HepG2 (cell line): ENCODE data around the gene RPS17. TPM values are rescaled to one million over a fixed set of nuclear protein-coding genes. Genes with fewer than 3 reads are reported as not detected.

Experiments
- ATF7-NPFF ChIP-seq: sonication (generic); formaldehyde crosslinking; IDR thresholded peaks from 2 replicates; pipeline ENCODE4 v1.8.1; 2023; ENCODE audit warnings: mild to moderate bottlenecking, low read depth, missing genetic modification reagents, moderate library complexity
- CCDC6 ChIP-seq: sonication (generic); formaldehyde crosslinking; IDR thresholded peaks from 2 replicates; pipeline ENCODE4 v1.8.1; 2022; ENCODE audit warnings: mild to moderate bottlenecking, missing genetic modification reagents, moderate library complexity
- ELF1 ChIP-seq: sonication (generic); formaldehyde crosslinking; IDR thresholded peaks from 2 replicates; pipeline ENCODE4 v1.4.0; 2020; ENCODE audit warnings: missing genetic modification reagents
- GATAD2A ChIP-seq: IDR thresholded peaks from 2 replicates; pipeline ENCODE4 v1.6.1; 2016
- GTF3A ChIP-seq: sonication (generic); formaldehyde crosslinking; conservative IDR thresholded peaks from 2 replicates; pipeline ENCODE4 v1.4.0; 2020; ENCODE audit warnings: mild to moderate bottlenecking, missing genetic modification reagents
- MTF1 ChIP-seq: sonication (generic); formaldehyde crosslinking; IDR thresholded peaks from 2 replicates; pipeline ENCODE4 v1.5.0; 2020; ENCODE audit warnings: missing genetic modification reagents
- PHF8 ChIP-seq: sonication (generic); formaldehyde crosslinking; IDR thresholded peaks from 2 replicates; pipeline ENCODE4 v1.5.0; 2020; ENCODE audit warnings: missing genetic modification reagents
- PRDM15 ChIP-seq: sonication (generic); formaldehyde crosslinking; IDR thresholded peaks from 2 replicates; pipeline ENCODE4 v1.4.0; 2020; ENCODE audit warnings: missing genetic modification reagents
- REL ChIP-seq: sonication (generic); formaldehyde crosslinking; conservative IDR thresholded peaks from 2 replicates; pipeline ENCODE4 v1.8.0; 2022; ENCODE audit warnings: mild to moderate bottlenecking, missing genetic modification reagents, moderate library complexity
- RELA ChIP-seq: sonication (generic); formaldehyde crosslinking; IDR thresholded peaks from 2 replicates; pipeline ENCODE4 v1.4.0; 2020; ENCODE audit warnings: missing genetic modification reagents
- SAP130 ChIP-seq: IDR thresholded peaks from 2 replicates; pipeline ENCODE4 v1.6.1; 2016; ENCODE audit warnings: low read depth
- STAT5B ChIP-seq: sonication (generic); formaldehyde crosslinking; IDR thresholded peaks from 2 replicates; pipeline ENCODE4 v1.4.0; 2020; ENCODE audit warnings: missing genetic modification reagents
- TP53 ChIP-seq: sonication (generic); formaldehyde crosslinking; conservative IDR thresholded peaks from 2 replicates; pipeline ENCODE4 v1.4.0; 2020; ENCODE audit warnings: missing genetic modification reagents
- ZBTB39 ChIP-seq: sonication (generic); formaldehyde crosslinking; IDR thresholded peaks from 2 replicates; pipeline ENCODE4 v1.5.0; 2020; ENCODE audit warnings: missing genetic modification reagents
- ZNF282 ChIP-seq: fragments of 450-650 bp; IDR thresholded peaks from 2 replicates; pipeline ENCODE4 v1.6.1; 2018; ENCODE audit not compliant: partially characterized antibody
- ZNF432 ChIP-seq: sonication (generic); formaldehyde crosslinking; IDR thresholded peaks from 2 replicates; pipeline ENCODE4 v1.5.0; 2020; ENCODE audit warnings: missing genetic modification reagents, mild to moderate bottlenecking, borderline replicate concordance
- ZNF460 ChIP-seq: sonication (generic); formaldehyde crosslinking; IDR thresholded peaks from 2 replicates; pipeline ENCODE4 v1.5.1; 2020; ENCODE audit warnings: missing genetic modification reagents, mild to moderate bottlenecking, borderline replicate concordance
- ZNF564 ChIP-seq: sonication (generic); formaldehyde crosslinking; IDR thresholded peaks from 2 replicates; pipeline ENCODE4 v1.8.1; 2023; ENCODE audit warnings: mild to moderate bottlenecking, missing genetic modification reagents
- polyA plus RNA-seq, 8 experiments: library from polyadenylated mRNA; depleted of rRNA in 3 of 8; stranded (reverse) in 7 of 8; unstranded in 1 of 8; fragments of >200 nt; fragmentation: Illumina TruSeq in 4 of 8; extraction: Trizol in 4 of 8; gene quantifications; 2 replicates each; pipeline versions ENCODE4 v1.2.1 to v1.2.3, GENCODE V29; 2011 to 2016; ENCODE audit warnings: low read depth in 4 of 8, missing spikeins in 1 of 8, mixed read lengths in 1 of 8; ENCODE audit not compliant: insufficient read depth in 1 of 8
- total RNA-seq, 5 experiments: library from RNA; depleted of rRNA; stranded (reverse); fragments of >200 nt; fragmentation: Illumina TruSeq; extraction: Trizol; gene quantifications; 2 replicates each; pipeline ENCODE4 v1.2.3, GENCODE V29; 2016; ENCODE audit warnings: low read depth in 1 of 5
- TF ChIP-seq, protein P1 (sequence below): sonication (generic); formaldehyde crosslinking; IDR thresholded peaks from 2 replicates; pipeline ENCODE4 v1.5.0; 2020; ENCODE audit warnings: missing genetic modification reagents, mild to moderate bottlenecking, borderline replicate concordance
- TF ChIP-seq, protein P2 (sequence below): sonication (generic); formaldehyde crosslinking; conservative IDR thresholded peaks from 2 replicates; pipeline ENCODE4 v1.4.0; 2020; ENCODE audit warnings: missing genetic modification reagents

The RPS17 gene
- total and polyA plus RNA-seq, 2 of the 13 experiments (the other 11 are each of a cell fraction or from before 2014, with no cell fraction given) = 2,570 to 5,021 TPM

DNA sequence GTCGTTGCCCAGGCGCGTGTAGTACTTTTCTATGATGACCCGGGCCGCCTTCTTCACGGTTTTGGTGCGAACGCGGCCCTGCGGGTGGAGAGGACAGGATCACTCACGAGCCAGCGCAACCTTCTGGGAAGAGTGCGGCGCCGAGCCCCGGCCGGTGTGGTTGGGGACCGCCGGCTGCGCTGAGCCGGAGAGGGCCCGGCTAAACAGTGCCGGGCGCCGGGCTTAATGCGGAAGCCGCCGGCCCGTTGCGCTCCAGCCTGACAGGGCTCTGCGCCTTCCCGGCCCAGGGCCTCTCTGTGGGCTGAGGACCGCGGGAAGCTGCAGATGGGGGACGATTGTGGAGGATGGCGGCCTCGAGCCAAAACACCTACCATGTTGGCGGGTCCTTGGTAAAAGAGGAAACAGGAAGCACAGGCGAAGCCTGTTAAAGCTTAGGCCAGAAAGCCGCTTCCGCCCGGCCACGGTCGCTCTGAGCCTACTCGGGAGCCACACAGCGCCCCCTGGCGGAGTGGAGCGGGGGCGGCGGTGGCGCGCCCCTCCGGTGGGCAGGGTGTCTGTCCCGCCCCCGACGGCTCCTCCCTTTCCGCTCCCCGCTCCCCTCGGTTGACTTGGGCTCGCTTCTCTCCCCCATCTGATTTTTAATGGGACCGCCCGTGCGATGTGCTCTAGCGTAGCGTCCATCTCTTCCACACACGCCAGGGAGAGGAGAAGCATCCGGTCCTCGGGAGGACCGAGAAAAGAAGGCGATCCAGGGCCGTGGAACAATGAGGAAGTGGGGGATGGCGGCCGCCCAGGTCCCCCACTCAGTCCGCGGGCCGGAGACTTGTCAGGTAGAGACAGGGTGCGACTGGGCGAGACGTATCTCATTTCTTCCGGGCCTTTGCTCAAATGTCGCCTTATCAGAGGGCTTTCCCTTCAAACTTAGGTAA lies at the start of gene RPS17 (continued):
- TF ChIP-seq MTF1 (CRISPR knock-in tag) (no peak; the same call in 1 of the 2 replicates), PRDM15 (CRISPR knock-in tag) (peak; percentile 56), ZNF564 (no peak; the same call in none of the 2 replicates), RELA (CRISPR knock-in tag) (no peak; the same call in 1 of the 2 replicates), GATAD2A (CRISPR knock-in tag) (peak; percentile 83), ELF1 (CRISPR knock-in tag) (peak; percentile 95), CCDC6 (peak; percentile 65), GTF3A (no peak), REL (CRISPR knock-in tag) (peak; percentile 88; the same call in 1 of the 2 replicates), STAT5B (CRISPR knock-in tag) (peak; percentile 68; the same call in 1 of the 2 replicates), SAP130 (CRISPR knock-in tag) (peak; percentile 92), ATF7-NPFF (CRISPR knock-in tag) (no peak), ZNF282 (no peak), ZBTB39 (CRISPR knock-in tag) (no peak; the same call in 1 of the 2 replicates), TP53 (CRISPR knock-in tag) (peak; percentile 88; the same call in 1 of the 2 replicates), ZNF432 (CRISPR knock-in tag) (no peak), ZNF460 (CRISPR knock-in tag) (no peak; the same call in 1 of the 2 replicates), PHF8 (CRISPR knock-in tag) (peak; percentile 83)
- TF ChIP-seq, protein P1, sequence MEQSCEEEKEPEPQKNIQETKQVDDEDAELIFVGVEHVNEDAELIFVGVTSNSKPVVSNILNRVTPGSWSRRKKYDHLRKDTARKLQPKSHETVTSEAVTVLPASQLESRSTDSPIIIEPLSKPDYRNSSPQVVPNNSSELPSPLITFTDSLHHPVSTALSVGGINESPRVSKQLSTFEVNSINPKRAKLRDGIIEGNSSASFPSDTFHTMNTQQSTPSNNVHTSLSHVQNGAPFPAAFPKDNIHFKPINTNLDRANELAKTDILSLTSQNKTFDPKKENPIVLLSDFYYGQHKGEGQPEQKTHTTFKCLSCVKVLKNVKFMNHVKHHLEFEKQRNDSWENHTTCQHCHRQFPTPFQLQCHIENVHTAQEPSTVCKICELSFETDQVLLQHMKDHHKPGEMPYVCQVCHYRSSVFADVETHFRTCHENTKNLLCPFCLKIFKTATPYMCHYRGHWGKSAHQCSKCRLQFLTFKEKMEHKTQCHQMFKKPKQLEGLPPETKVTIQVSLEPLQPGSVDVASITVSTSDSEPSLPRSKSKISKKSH (CRISPR knock-in tag) = peak; percentile 29; the same call in 1 of the 2 replicates
- TF ChIP-seq, protein P2, sequence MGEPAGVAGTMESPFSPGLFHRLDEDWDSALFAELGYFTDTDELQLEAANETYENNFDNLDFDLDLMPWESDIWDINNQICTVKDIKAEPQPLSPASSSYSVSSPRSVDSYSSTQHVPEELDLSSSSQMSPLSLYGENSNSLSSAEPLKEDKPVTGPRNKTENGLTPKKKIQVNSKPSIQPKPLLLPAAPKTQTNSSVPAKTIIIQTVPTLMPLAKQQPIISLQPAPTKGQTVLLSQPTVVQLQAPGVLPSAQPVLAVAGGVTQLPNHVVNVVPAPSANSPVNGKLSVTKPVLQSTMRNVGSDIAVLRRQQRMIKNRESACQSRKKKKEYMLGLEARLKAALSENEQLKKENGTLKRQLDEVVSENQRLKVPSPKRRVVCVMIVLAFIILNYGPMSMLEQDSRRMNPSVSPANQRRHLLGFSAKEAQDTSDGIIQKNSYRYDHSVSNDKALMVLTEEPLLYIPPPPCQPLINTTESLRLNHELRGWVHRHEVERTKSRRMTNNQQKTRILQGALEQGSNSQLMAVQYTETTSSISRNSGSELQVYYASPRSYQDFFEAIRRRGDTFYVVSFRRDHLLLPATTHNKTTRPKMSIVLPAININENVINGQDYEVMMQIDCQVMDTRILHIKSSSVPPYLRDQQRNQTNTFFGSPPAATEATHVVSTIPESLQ (CRISPR knock-in tag) = peak; percentile 72; the same call in 1 of the 2 replicates
